HepG2 (cell line): Measurements from ENCODE around the gene CYP27B1. TPM values are rescaled to one million over a fixed set of nuclear protein-coding genes. Genes with fewer than 3 reads are reported as not detected.
A peak's percentile ranks its signal among the peaks of the same experiment; 100 is the strongest.

Experiments
- ARID5B ChIP-seq: IDR thresholded peaks from 2 replicates; pipeline ENCODE4 v1.4.0; 2020; ENCODE audit warnings: mild to moderate bottlenecking, missing genetic modification reagents
- CREM ChIP-seq, 2 experiments: sonication (generic) in 1 of 2; formaldehyde crosslinking in 1 of 2; IDR thresholded peaks; 2 replicates each; pipeline versions ENCODE4 v1.4.0 to v1.6.1; 2016 to 2020; ENCODE audit warnings: antibody characterized with exemption in 1 of 2, mild to moderate bottlenecking in 1 of 2, missing genetic modification reagents in 1 of 2
- JDP2 ChIP-seq: sonication (generic); formaldehyde crosslinking; IDR thresholded peaks from 2 replicates; pipeline ENCODE4 v1.8.1; 2022; ENCODE audit warnings: missing genetic modification reagents, borderline replicate concordance
- MTERF4 ChIP-seq: sonication (generic); formaldehyde crosslinking; IDR thresholded peaks from 2 replicates; pipeline ENCODE4 v1.8.0; 2023; ENCODE audit warnings: mild to moderate bottlenecking, missing genetic modification reagents
- SP2 ChIP-seq: sonication (generic); formaldehyde crosslinking; IDR thresholded peaks from 2 replicates; pipeline ENCODE4 v1.5.1; 2020; ENCODE audit warnings: mild to moderate bottlenecking, missing genetic modification reagents
- ZEB1 ChIP-seq: IDR thresholded peaks from 2 replicates; pipeline ENCODE4 v1.6.1; 2012; ENCODE audit warnings: mild to moderate bottlenecking, low read depth, inconsistent platforms; ENCODE audit not compliant: insufficient replicate concordance
- ZFP82 ChIP-seq: sonication (generic); formaldehyde crosslinking; IDR thresholded peaks from 2 replicates; pipeline ENCODE4 v1.5.1; 2020; ENCODE audit warnings: mild to moderate bottlenecking, missing genetic modification reagents, borderline replicate concordance
- ZFP91 ChIP-seq: sonication (generic); formaldehyde crosslinking; IDR thresholded peaks from 2 replicates; pipeline ENCODE4 v1.9.0; 2022; ENCODE audit warnings: missing genetic modification reagents, mild to moderate bottlenecking, borderline replicate concordance
- ZHX2 ChIP-seq, 2 experiments: sonication (generic) in 1 of 2; formaldehyde crosslinking in 1 of 2; IDR thresholded peaks; 2 replicates each; pipeline versions ENCODE4 v1.6.1 to v1.9.0; 2014 to 2022; ENCODE audit warnings: antibody characterized with exemption in 1 of 2, borderline replicate concordance in 1 of 2, inconsistent platforms in 1 of 2, low read depth in 1 of 2, missing genetic modification reagents in 1 of 2
- ZNF775 ChIP-seq: sonication (generic); formaldehyde crosslinking; IDR thresholded peaks from 2 replicates; pipeline ENCODE4 v1.4.0; 2020; ENCODE audit warnings: missing genetic modification reagents, mild to moderate bottlenecking, moderate library complexity, borderline replicate concordance
- polyA plus RNA-seq, 8 experiments: library from polyadenylated mRNA; depleted of rRNA in 3 of 8; stranded (reverse) in 7 of 8; unstranded in 1 of 8; fragments of >200 nt; fragmentation: Illumina TruSeq in 4 of 8; extraction: Trizol in 4 of 8; gene quantifications; 2 replicates each; pipeline versions ENCODE4 v1.2.1 to v1.2.3, GENCODE V29; 2011 to 2016; ENCODE audit warnings: low read depth in 4 of 8, missing spikeins in 1 of 8, mixed read lengths in 1 of 8; ENCODE audit not compliant: insufficient read depth in 1 of 8
- total RNA-seq, 5 experiments: library from RNA; depleted of rRNA; stranded (reverse); fragments of >200 nt; fragmentation: Illumina TruSeq; extraction: Trizol; gene quantifications; 2 replicates each; pipeline ENCODE4 v1.2.3, GENCODE V29; 2016; ENCODE audit warnings: low read depth in 1 of 5

Gene CYP27B1
- total and polyA plus RNA-seq, 2 of the 13 experiments (the other 11 are each of a cell fraction or from before 2014, with no cell fraction given): 2.3 to 3.0 TPM

DNA sequence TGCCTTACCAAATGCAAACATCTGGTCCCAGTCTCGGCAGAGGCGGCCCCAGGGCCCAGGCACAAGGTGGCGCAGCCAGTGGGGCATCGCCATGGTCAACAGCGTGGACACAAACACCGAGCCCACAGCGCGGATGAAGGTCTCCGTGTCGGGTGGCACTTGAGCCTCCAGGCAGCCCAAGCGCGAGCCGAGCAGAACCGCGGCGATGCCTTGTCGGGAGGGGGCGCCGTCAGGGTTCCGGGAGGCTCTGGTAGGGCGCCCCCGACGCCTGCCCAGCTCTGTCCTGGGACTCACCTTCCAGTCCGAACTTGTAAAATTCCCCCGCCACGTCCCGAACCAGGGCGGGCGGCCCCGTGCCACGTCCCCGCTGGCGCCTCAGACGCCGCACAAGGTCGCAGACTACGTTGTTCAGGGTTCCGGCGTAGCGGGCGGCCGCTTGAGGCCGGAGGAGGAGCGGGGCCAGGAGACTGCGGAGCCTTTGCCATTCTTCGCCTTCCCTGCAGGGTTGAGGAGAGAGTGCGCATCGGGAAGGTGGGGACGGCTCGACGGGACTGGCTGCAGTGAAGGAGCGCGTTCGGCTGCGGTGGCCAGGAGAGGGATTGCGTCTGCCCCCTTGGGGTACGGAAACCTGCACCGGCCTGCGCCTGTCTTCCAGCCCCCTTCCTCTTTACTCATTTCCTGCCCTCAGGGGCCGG lies 1.7 kb downstream of the CYP27B1 start (continued):
- TF ChIP-seq ZHX2 (IDR thresholded peaks at IDR 0.05; ENCODE audit: low read depth) (no peak), ZHX2 (CRISPR knock-in tag; IDR thresholded peaks at IDR 0.05; ENCODE audit: borderline replicate concordance) (no peak), ZFP82 (CRISPR knock-in tag) (no peak), ZEB1 (no peak), ARID5B (CRISPR knock-in tag) (no peak), JDP2 (CRISPR knock-in tag) (no peak), CREM (IDR thresholded peaks at IDR 0.05) (no peak), CREM (CRISPR knock-in tag; IDR thresholded peaks at IDR 0.05) (no peak), MTERF4 (CRISPR knock-in tag) (no peak), ZNF775 (CRISPR knock-in tag) (no peak), SP2 (CRISPR knock-in tag) (no peak), ZFP91 (CRISPR knock-in tag) (peak; percentile 86; the same call in 1 of the 2 replicates)
